KOPT-K1 (cell line): ENCODE measurements around the gene CHST5.

ENCODE experiments used
- H3K27ac ChIP-seq: fragments of 200-600 bp; sonication (generic); 2 replicates; pipeline ENCODE4 v1.5.1; 2016; ENCODE audit warnings: antibody characterized with exemption, mild to moderate bottlenecking, low read depth, low read length; ENCODE audit not compliant: poor library complexity, severe bottlenecking
- H3K36me3 ChIP-seq: fragments of 200-600 bp; sonication (generic); 2 replicates; pipeline ENCODE4 v1.5.1; 2017; ENCODE audit warnings: antibody characterized with exemption, mild to moderate bottlenecking, low read length, moderate library complexity; ENCODE audit not compliant: insufficient read depth
- H3K9me3 ChIP-seq: fragments of 200-600 bp; sonication (generic); 2 replicates; pipeline ENCODE4 v1.5.1; 2017; ENCODE audit warnings: antibody characterized with exemption, low read length, mild to moderate bottlenecking; ENCODE audit not compliant: insufficient read depth, poor library complexity, severe bottlenecking

Gene CHST5

DNA sequence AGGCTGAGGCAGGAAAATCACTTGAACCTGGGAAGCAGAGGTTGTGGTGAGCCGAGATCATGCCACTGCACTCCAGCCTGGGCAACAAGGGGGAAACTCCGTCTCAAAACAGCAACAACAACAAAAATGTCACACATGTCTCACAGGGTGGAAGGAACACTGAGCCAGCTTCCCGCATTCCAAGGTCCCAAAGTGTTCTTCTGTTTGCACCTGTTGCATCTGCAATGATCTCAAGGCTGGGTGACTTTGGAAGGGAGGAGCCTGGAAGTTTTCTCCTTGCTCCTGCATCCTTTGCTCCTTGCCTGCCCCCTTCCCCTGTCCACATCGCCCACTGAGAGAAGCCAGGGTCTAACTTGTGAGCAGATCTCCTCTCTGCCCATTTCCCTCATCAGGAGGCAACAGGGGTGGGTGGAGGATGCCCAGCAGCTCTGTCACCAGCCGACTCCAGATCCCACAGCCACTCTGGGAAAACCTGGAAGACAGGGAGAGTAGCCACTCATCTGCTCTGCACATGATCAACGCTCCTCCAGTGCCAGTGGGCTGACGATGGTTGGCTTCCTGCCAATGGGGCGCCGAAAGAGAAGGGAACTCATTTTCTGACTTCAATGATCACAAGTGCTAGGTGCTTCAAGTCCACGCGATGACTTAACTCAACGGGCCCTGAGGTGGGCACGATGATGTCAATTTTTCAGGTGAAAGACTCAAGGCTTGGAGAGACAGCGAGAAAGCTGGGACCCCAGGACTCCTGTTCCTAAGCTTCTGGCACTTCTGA is 53.3 kb downstream of the CHST5 start:
- Histone ChIP-seq H3K27ac (no peak overlapping the region), H3K9me3 (no peaks in the 10 kb centered on the region), H3K36me3 (no peaks in the 10 kb centered on the region)

DNA sequence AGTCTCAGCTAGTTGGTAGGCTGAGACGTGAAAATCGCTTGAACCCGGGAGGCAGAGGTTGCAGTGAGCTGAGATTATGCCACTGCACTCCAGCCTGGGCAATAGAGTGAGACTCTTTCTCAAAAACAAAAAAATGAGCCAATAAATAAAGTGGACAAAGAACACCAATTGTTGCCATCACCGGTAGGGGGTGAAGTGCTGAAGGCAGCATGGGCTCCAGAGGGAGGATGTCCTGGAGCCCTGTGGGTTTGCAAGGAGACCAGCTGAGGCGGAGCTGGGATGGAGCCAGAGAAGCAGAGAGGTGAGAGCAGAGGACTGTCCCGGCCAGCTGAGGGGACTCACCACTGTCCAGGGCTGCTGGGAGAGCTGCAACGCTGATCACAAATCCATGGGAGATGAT is 54.4 kb downstream of the CHST5 start:
- Histone ChIP-seq H3K36me3 (no peaks in the 10 kb centered on the region), H3K9me3 (no peaks in the 10 kb centered on the region), H3K27ac (no peak overlapping the region)

DNA sequence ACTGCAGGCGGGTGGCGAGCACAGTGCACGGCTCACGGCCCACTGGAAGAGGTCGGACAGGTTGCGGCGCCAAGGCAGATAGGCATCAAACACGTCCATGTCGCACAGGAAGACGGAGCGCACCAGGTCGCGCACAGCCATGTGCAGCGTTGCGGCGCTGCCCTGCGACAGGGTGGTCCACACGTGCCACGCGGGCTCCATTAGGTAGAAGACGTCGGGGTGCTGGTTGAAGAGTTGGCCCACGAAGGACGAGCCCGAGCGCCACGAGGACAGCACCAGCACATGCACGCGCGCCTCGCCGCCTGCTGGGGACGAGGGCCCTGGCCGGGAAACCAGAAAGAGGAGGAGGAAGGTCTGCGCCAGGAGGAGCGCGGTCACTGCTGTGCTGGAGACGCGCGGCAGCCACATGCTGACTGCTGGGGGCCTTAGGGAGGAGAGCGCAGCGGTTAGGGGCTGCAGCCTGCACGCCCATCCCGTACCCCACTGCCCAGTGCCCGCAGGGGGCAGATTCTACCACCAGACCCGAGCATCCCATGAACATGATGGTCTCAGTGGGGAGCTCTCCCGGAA is 56.4 kb downstream of the CHST5 start:
- Histone ChIP-seq H3K27ac (no peak overlapping the region), H3K9me3 (no peaks in the 10 kb centered on the region), H3K36me3 (no peaks in the 10 kb centered on the region)
